GM18870 (cell line): ENCODE measurements around the gene TSPAN12.

Source experiments
- ATAC-seq: cut with Tn5 transposase; IDR thresholded peaks from one replicate; pipeline ENCODE4 v1.9.1; 2021; ENCODE audit warnings: moderate library complexity; ENCODE audit not compliant: unreplicated experiment

The TSPAN12 gene

DNA sequence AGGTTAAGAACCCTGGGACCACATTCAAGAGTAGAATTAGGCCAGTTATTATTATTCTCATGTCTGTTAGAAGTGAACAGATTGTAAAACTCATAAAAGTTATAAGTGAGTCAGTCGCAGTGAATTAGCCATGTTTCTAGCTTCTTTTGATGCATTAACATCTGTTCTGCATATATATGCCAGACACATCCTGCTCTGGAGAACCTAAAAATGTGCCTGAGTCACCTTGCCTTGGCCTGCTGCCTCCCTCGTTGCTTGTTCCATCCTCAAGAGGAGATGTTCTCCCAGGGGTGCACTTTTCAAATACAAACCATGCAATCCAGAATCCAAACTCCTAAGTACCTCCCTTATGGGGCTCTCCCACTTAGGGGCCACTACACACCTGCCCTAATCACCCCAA is 14.8 kb downstream of the TSPAN12 start:
- ATAC-seq = no peak

DNA sequence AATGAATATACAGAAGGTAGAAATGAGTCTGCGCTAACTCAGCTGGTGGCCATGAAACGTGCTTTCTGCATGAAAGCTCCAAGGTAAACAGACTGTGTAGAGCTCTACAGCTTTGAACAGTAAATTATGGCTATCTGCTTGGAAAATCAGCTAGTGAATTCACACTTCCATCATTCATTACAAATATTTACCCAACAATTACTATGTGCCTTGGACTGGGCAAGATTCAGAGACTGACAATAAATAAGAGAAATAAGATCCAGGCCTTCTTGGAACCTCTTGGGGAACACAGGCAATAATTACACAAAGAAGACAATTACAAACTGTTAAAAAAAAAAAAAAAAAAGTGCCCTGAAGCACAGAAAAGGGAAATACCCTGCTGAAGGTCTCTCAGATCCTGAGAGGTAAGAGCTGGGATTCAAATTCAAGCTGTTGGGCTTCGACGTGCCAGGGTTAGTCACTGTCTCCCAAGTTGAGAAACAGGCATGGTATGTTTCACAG is 15.8 kb downstream of the TSPAN12 start:
- ATAC-seq = no peak

- ATAC-seq = no peak
Observed at GRCh38 chr7:120841608-120842007, 16.3 kb downstream of the TSPAN12 start.

- ATAC-seq = peak; percentile 58
Observed at GRCh38 chr7:120838281-120838682, 19.7 kb downstream of the TSPAN12 start.

GRCh38 chr7:120837599-120837998 is 20.3 kb downstream of the TSPAN12 start:
- ATAC-seq = peak; percentile 30

DNA sequence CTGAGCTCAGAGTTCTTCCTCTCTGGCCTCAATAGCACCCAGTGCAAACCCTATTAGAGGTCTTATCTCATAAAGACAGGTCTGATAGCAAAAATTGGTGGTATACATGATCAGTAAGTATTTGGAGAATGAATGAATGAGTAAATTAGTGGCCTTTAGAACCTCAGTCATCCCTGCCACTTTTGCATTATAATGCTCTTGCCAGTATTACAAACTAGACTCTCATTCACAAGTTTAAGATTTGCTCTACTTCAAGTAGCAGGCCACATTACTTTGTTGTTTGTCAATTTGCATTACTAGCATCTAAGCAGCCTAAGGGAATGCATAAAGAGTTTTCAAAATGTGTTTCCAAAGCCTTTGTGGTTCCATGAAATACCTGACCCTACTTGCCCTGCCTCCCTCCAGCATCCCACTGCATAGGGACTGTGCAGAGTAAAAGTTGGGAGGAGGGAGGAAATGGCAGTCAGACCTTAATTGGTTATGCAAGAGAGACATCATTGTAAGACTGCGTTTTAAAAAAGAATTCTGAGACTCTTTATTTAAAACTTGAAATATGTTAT is 21.3 kb downstream of the TSPAN12 start:
- no peak for ATAC-seq

- ATAC-seq = no peak
Observed at GRCh38 chr7:120834726-120835125, 23.2 kb downstream of the TSPAN12 start.

GRCh38 chr7:120833546-120833945 is 24.4 kb downstream of the TSPAN12 start:
- ATAC-seq = no peak

DNA sequence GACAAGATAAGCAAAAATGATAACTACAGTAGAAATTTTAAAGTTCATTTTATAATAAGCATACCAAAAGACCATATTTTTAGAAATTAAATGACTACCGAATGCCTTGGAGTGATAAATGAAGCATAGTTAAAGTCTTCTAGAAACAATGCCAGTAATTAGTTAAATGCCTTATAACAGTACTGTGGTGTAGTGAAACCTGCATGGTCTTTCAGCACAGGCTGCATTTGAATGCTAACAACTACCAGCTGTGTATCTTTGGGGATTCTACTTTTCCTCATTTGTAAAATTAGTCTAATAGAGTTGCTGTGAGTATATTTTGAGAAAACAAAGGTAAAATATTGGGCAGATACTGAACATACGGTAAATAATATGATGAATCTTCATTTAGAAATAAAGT is 25.1 kb downstream of the TSPAN12 start:
- ATAC-seq = no peak

DNA sequence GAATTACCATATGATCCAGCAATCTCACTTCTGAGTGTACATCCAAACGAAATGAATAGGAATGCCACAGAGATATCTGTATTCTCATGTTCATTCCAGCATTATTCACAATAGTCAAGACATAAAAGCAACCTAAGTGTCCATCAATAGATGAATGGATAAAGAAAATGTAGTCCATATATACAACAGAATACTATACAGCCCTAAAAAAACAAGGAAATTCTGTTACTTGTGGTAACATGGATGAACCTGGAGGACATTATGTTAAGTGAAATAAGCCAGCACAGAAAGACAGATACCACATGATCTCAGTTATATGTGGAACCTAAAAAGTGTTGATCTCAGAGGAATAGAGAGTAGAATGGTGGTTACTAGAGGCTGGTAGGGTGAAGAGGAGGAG is 26.7 kb downstream of the TSPAN12 start:
- no peak for ATAC-seq

DNA sequence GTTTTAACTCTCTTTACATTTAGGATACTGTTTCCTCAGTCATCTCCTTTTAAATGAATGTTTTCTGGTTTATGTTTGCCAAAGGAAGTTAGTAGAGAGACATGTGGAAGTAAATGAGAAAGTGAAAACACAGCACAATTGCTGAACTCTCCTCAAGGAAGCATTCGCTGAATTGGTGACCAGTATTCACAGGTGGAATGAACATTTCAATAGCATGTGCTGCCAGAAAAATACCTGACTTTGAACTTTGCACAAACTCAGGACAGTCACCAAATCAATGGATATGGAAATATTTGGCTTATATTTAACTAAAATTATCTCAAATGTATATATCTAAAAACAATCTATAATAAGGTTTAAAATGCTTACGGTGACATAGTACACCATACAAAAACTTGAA is 28.5 kb downstream of the TSPAN12 start:
- ATAC-seq = no peak

DNA sequence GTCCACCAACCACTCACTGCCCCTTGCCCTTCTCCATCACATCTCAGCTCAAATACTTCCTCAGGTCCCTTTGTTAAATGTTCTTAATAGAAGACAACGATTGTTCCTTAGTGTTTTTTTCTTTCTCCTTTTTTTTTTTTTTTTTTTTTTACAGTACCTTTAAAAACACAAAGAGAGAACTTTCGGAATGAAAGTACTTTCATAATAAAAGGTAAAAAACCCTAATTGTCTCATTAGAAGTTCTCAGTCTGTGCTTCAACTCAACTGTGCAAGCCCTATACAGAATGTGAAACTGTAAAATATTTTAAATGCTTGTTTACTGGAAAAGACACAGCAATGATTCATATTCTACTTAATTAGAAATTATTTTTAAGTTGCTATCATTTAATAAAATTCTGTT is 29.4 kb downstream of the TSPAN12 start:
- ATAC-seq = no peak

GRCh38 chr7:120827371-120828118 is 30.4 kb downstream of the TSPAN12 start:
- no peak for ATAC-seq

GRCh38 chr7:120825576-120825975 is 32.4 kb downstream of the TSPAN12 start:
- ATAC-seq = no peak

DNA sequence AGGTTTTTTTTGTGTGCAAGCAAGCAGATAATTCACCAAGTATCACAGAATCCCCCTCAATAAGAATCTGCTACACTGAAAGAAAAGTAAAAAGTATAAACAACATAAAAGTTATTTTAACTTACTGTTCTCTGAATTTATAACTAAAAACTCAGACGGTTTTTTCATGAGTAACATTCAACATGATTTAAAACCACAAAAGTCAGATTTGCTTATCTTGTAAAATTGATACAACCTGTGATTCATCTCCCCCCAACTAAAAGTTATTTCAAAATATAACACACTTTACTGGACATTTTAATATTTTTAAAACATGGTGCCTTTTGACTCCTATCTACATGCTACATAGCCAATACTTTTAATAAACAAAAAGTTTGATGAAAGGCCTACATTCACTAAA is 32.8 kb downstream of the TSPAN12 start:
- ATAC-seq = no peak

- ATAC-seq = no peak
Observed at GRCh38 chr7:120819861-120820260, 38.1 kb downstream of the TSPAN12 start.

DNA sequence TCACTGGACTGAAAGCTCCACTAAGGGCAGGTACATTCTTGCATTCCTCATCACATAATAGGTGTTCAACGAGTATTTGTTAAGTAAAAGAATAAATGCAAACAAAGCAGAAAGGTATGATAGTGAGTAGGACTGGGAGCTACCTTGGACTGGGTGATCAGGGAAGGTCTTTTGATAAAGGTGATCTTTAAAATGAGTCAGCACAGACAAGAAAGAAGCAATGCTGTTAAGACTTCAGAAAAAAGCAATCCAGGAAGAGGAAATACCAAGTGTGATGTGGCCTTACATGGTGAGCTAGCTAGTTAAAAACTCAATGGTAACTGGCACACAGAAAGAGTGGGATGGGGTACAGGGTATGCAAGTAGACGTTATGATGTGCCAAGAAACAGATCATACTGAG is 40.1 kb downstream of the TSPAN12 start:
- ATAC-seq = no peak

DNA sequence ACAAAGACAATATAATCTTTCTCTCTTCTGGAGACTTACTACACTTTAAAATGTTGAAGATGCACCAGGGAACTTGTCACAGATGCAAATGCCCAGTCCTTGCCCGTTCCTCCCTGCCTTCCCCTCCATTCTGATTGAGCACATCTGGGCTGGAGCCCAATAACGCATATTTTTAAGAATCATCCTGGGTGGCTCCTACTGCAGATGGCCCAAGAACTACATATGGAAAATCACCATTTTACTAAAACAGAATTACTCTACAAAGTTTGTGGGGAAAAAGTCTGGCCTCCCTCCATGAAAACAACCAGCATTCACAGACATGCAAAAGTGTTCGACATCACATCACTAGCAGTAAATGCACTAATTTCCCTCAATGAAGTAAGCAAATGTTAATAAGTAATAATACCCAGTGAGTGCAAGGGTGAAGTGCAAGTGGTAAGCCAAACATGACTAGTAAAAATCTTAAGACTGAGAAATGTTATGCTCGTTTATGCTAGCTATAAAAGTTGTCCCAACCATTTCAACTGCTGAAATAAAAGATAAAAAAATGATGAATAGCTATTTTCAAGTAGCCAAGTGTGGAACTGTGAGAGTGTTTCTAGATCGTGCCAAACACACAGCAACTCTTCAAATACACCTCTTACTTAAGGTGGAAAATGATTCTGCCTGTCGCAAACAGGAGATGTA is 43.5 kb downstream of the TSPAN12 start:
- ATAC-seq = no peak

- no peak for ATAC-seq
Observed at GRCh38 chr7:120813546-120814252, 44.2 kb downstream of the TSPAN12 start.

- no peak for ATAC-seq
Observed at GRCh38 chr7:120813089-120813488, 44.9 kb downstream of the TSPAN12 start.

GRCh38 chr7:120809260-120809659 is 48.7 kb downstream of the TSPAN12 start:
- no peak for ATAC-seq
